DOHH2 (cell line): Measurements from ENCODE around the gene B4GALT5.
"Not testable (repeated sequence)": the region's sequence is repeated elsewhere in the genome, so short reads cannot be mapped to it uniquely, and the experiment has no call there.

ENCODE experiments used
- CTCF ChIP-seq: fragments of 200-600 bp; sonication (generic); IDR thresholded peaks from one replicate; pipeline ENCODE4 v1.5.1; 2014; ENCODE audit warnings: antibody characterized with exemption, mild to moderate bottlenecking, low read depth, low read length; ENCODE audit not compliant: poor library complexity, severe bottlenecking
- EZH2phosphoT487 ChIP-seq: fragments of 200-600 bp; sonication (generic); IDR thresholded peaks from 2 replicates; pipeline ENCODE4 v1.6.1; 2017; ENCODE audit warnings: borderline replicate concordance, mild to moderate bottlenecking, antibody characterized with exemption, low read length, moderate library complexity, mixed read lengths

- not testable (repeated sequence) for TF ChIP-seq CTCF, EZH2phosphoT487
Observed at GRCh38 chr20:49611539-49612126, 102.0 kb downstream of the B4GALT5 start.
